K562 (cell line): ENCODE measurements around the gene RORC. TPM values are rescaled to one million over a fixed set of nuclear protein-coding genes. Genes with fewer than 3 reads are reported as not detected.

Experiments used
- ATAC-seq: fragments of 200-7000 bp; cut with Tn5 transposase; 3 replicates; pipeline ENCODE4 v1.9.1; 2020; ENCODE audit warnings: moderate library complexity
- BruUV-seq: library from RNA; stranded (reverse); fragments of 400-500 nt; replicated peaks from 2 replicates; lab custom pipeline; 2021; lab: Mats Ljungman, UMichigan
- CTCF ChIA-PET: fragments of 300-600 bp; formaldehyde crosslinking; extraction: SDS; loops from one replicate; lab custom pipeline; 2021; ENCODE audit warnings: low intra/inter-chr PET ratio; lab: Yijun Ruan, JAX
- POLR2A ChIA-PET: fragments of 300-600, 350-650 bp; sonication (Branson Sonifier 250); formaldehyde crosslinking; extraction: SDS; loops from one replicate; lab custom pipeline; 2021; ENCODE audit warnings: antibody characterized with exemption, inconsistent platforms; lab: Yijun Ruan, JAX
- DNase-seq, 4 experiments: peaks; one replicate each; pipeline versions ENCODE4 v3.0.0 to v3.0.0-alpha.2; 2011 to 2018; ENCODE audit warnings: low spot score in 3 of 4, mixed read lengths in 3 of 4; ENCODE audit errors: extremely low read depth in 1 of 4
- FAIRE-seq: peaks from 2 replicates; lab custom pipeline; 2011; peaks lifted over from hg19 to GRCh38; lab: Jason Lieb, UNC
- H2AFZ ChIP-seq: 2 replicates; pipeline ENCODE4 v1.6.0; 2011; ENCODE audit warnings: low read depth, low read length, control low read depth, inconsistent platforms
- H3K27ac ChIP-seq: fragments of 200-600 bp; 3 replicates; pipeline ENCODE4 v1.8.0; 2011; ENCODE audit warnings: low read depth, mild to moderate bottlenecking, control low read depth, inconsistent platforms, low read length, moderate library complexity, mixed read lengths; ENCODE audit errors: extremely low read depth
- H3K27me3 ChIP-seq, 2 experiments: fragments of 300-600 bp in 1 of 2; 2 replicates in 1 of 2; 3 replicates in 1 of 2; pipeline versions ENCODE4 v1.6.0 to v1.8.0; 2011; ENCODE audit warnings: inconsistent platforms in 2 of 2, low read length in 2 of 2, mild to moderate bottlenecking in 1 of 2, mixed read lengths in 1 of 2, moderate library complexity in 1 of 2; ENCODE audit not compliant: control insufficient read depth in 2 of 2, insufficient read depth in 2 of 2
- H3K36me3 ChIP-seq: fragments of 300-600 bp; 3 replicates; pipeline ENCODE4 v1.8.0; 2011; ENCODE audit warnings: mild to moderate bottlenecking, low read length, inconsistent platforms; ENCODE audit not compliant: control insufficient read depth, insufficient read depth
- H3K4me1 ChIP-seq, 2 experiments: fragments of 200-600 bp in 1 of 2; replicated peaks in 1 of 2; 2 replicates in 1 of 2; 3 replicates in 1 of 2; pipeline versions ENCODE4 v1.5.1 to v1.8.0; 2011; ENCODE audit warnings: inconsistent platforms in 2 of 2, low read length in 2 of 2, mild to moderate bottlenecking in 1 of 2, mixed read lengths in 1 of 2, moderate library complexity in 1 of 2; ENCODE audit not compliant: control insufficient read depth in 2 of 2, insufficient read depth in 2 of 2
- H3K4me2 ChIP-seq: 2 replicates; pipeline ENCODE4 v1.6.1; 2011; ENCODE audit warnings: low read length, control low read depth, inconsistent platforms, mixed read lengths; ENCODE audit not compliant: insufficient read depth
- H3K4me3 ChIP-seq: fragments of 200-600 bp; sonication (generic), shearing (Covaris generic); 2 replicates; pipeline ENCODE4 v1.5.1; 2016; ENCODE audit warnings: control low read depth, inconsistent platforms
- H3K79me2 ChIP-seq: fragments of 200-600 bp; 3 replicates; pipeline ENCODE4 v1.8.0; 2011; ENCODE audit warnings: low read length, inconsistent platforms; ENCODE audit not compliant: control insufficient read depth, insufficient read depth
- H3K9ac ChIP-seq, 2 experiments: 2 replicates each; pipeline versions ENCODE4 v1.6.0 to v1.6.1; 2011; ENCODE audit warnings: low read depth in 2 of 2, low read length in 2 of 2, control low read depth in 1 of 2, inconsistent platforms in 1 of 2, mild to moderate bottlenecking in 1 of 2, mixed read lengths in 1 of 2; ENCODE audit not compliant: insufficient read depth in 1 of 2
- H3K9me1 ChIP-seq: one replicate; pipeline ENCODE4 v1.6.0; 2011; ENCODE audit warnings: inconsistent platforms, mild to moderate bottlenecking, low read length, moderate library complexity; ENCODE audit not compliant: control insufficient read depth, insufficient read depth
- H3K9me3 ChIP-seq: replicated peaks from 2 replicates; pipeline ENCODE4 v1.5.1; 2011; ENCODE audit warnings: low read depth, low read length, inconsistent platforms; ENCODE audit not compliant: control insufficient read depth, insufficient read depth
- H4K20me1 ChIP-seq: replicated peaks from 2 replicates; pipeline ENCODE4 v1.6.1; 2011; ENCODE audit warnings: low read length, inconsistent platforms, mixed read lengths; ENCODE audit not compliant: control insufficient read depth, insufficient read depth
- HNRNPK ChIP-seq: fragments of 200-400 bp; formaldehyde crosslinking; IDR thresholded peaks from one replicate; pipeline ENCODE4 v1.6.1; 2018; ENCODE audit warnings: mild to moderate bottlenecking, low read depth, low read length; ENCODE audit not compliant: poor library complexity, severe bottlenecking
- MYNN ChIP-seq, 2 experiments: sonication (generic); formaldehyde crosslinking in 1 of 2; IDR thresholded peaks; 2 replicates each; pipeline versions ENCODE4 v1.5.0 to v1.6.1; 2016 to 2020; ENCODE audit warnings: antibody characterized with exemption in 1 of 2, missing genetic modification reagents in 1 of 2
- WGBS: fragments of 100-300 bp; shearing (Covaris generic); methylation state at CpG from one replicate; pipeline ENCODE4 v1.1.6; 2016; ENCODE audit warnings: low coverage, mixed read lengths; ENCODE audit not compliant: insufficient coverage; ENCODE audit errors: missing lambda C conversion rate; 5-methylcytosine and 5-hydroxymethylcytosine counted together
- in situ Hi-C: fragments of 300-500 bp; cut with MboI; formaldehyde crosslinking; loops from 4 replicates; pipeline ENCODE4 v1.15.0; 2018; ENCODE audit warnings: inconsistent platforms, mixed read lengths
- intact Hi-C: fragments of 100-400 bp; cut with micrococcal nuclease; formaldehyde crosslinking; loops from 2 replicates; pipeline ENCODE4 v1.14.2; 2022
- polyA plus RNA-seq, 8 experiments: library from polyadenylated mRNA; depleted of rRNA in 4 of 8; stranded (reverse) in 5 of 8; unstranded in 3 of 8; fragments of >200 nt; fragmentation: Nextera tagmentation in 2 of 8; fragmentation: Illumina TruSeq in 1 of 8; extraction: Ambion mirVana in 2 of 8; extraction: Trizol in 1 of 8; gene quantifications; 2 replicates each; pipeline versions ENCODE4 v1.2.1 to v1.2.3, GENCODE V29; 2011 to 2014; ENCODE audit warnings: inconsistent platforms in 1 of 8, missing spikeins in 1 of 8
- total RNA-seq, 7 experiments: library from RNA; depleted of rRNA in 6 of 7; stranded (reverse); fragments of >200 nt in 6 of 7; fragmentation: Illumina TruSeq in 2 of 7; extraction: Trizol in 2 of 7; gene quantifications; 2 replicates each; pipeline versions ENCODE4 v1.2.1 to v1.2.3, GENCODE V29; 2011 to 2021; ENCODE audit warnings: low replicate concordance in 1 of 7
- TF ChIP-seq, protein P1 (sequence below): fragments of 450-650 bp; IDR thresholded peaks from 2 replicates; pipeline ENCODE4 v1.6.1; 2017; ENCODE audit warnings: mild to moderate bottlenecking, moderate library complexity
- TF ChIP-seq, protein P2 (sequence below): fragments of 450-650 bp; IDR thresholded peaks from 2 replicates; pipeline ENCODE4 v1.6.1; 2014; ENCODE audit warnings: low read depth, mild to moderate bottlenecking, moderate library complexity, borderline replicate concordance

RORC gene
- total and polyA plus RNA-seq, 9 of the 15 experiments (the other 6 are each of a cell fraction or from before 2014, with no cell fraction given), result not detected

DNA sequence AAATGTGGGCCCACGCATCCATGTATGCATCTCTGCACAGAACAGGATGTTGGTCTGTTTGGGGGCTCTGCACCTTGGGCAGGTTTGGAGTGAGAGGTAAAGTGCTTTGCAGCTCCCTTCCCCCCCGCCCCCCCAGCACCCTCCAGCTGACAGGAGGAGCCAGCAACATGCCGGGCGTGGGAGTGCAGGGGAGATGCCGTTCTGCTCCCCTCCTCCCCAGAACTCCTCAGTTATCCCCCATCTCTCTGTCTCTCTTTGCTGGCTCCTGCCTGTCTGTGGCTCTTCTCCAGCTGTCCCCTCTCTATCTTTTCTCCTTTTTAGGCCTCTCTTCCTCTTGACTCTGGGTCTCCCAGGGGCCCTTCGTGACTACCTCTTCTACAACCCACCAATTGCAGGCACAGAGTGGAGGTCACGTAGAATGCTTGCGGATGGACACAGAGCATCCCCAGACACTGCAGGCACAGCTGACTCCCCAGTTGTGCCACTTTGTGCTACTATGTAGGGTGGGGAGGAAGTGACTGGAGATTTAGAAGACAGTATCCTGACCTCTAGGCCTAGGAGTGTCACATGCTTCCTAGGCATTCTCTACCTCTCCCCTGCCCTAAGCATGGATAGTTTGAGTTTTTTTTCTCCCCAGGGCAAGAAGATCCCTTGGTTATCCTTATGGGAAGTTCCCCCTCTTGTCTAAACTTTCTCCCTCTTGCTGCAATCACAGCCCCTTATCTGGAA is 1.7 kb upstream of the RORC start:
- Histone ChIP-seq H3K79me2 (no peaks in the 10 kb centered on the region), H3K27me3 (no peaks in the 10 kb centered on the region), H3K9me1 (peaks cover 3% of the 10 kb centered on the region), H3K36me3 (no peaks in the 10 kb centered on the region), H3K27ac (no peak overlapping the region), H3K4me2 (no peak overlapping the region), H3K4me1 (peaks cover 5 to 32% of the 10 kb centered on the region in 2 experiments), H2AFZ (no peak overlapping the region), H3K9me3 (no peaks in the 10 kb centered on the region), H3K9ac (no peak overlapping the region), H4K20me1 (no peaks in the 10 kb centered on the region)
- 41% methylated on average over 4 of the region's 8 CpGs for WGBS
- BruUV-seq, result no TSS peak
- in situ Hi-C loops (loop anchor here (5.0 kb wide), 1 partner anchor 136 kb away; no protein-coding TSS in a partner anchor), intact Hi-C loops (no loop called here)
- no peak for DNase-seq
- FAIRE-seq, result no peak
- TF ChIP-seq, protein P1, sequence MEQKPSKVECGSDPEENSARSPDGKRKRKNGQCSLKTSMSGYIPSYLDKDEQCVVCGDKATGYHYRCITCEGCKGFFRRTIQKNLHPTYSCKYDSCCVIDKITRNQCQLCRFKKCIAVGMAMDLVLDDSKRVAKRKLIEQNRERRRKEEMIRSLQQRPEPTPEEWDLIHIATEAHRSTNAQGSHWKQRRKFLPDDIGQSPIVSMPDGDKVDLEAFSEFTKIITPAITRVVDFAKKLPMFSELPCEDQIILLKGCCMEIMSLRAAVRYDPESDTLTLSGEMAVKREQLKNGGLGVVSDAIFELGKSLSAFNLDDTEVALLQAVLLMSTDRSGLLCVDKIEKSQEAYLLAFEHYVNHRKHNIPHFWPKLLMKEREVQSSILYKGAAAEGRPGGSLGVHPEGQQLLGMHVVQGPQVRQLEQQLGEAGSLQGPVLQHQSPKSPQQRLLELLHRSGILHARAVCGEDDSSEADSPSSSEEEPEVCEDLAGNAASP, result no peak
- TF ChIP-seq HNRNPK (no peak), MYNN (IDR thresholded peaks at IDR 0.05) (no peak), MYNN (CRISPR knock-in tag; IDR thresholded peaks at IDR 0.05) (no peak)
- TF ChIP-seq, protein P2, sequence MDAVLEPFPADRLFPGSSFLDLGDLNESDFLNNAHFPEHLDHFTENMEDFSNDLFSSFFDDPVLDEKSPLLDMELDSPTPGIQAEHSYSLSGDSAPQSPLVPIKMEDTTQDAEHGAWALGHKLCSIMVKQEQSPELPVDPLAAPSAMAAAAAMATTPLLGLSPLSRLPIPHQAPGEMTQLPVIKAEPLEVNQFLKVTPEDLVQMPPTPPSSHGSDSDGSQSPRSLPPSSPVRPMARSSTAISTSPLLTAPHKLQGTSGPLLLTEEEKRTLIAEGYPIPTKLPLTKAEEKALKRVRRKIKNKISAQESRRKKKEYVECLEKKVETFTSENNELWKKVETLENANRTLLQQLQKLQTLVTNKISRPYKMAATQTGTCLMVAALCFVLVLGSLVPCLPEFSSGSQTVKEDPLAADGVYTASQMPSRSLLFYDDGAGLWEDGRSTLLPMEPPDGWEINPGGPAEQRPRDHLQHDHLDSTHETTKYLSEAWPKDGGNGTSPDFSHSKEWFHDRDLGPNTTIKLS, result no peak
- TF ChIP-seq, all 486 proteins: peak for 0
- H3K4me3 ChIP-seq, result no peak overlapping the region
- no peak for ATAC-seq
- CTCF ChIA-PET, result interaction anchor here (0.6 kb wide), 1 partner anchor 163 kb away, joined by 3 read pairs; no protein-coding TSS in a partner anchor
- POLR2A ChIA-PET, result interaction anchor here (0.5 to 0.7 kb wide), 2 partner anchors 194 to 230 kb away, joined by 3 to 4 read pairs; no protein-coding TSS in a partner anchor
